HG02885 (cell line): ENCODE results near the gene DMRT1.
"Not testable (repeated sequence)": the region's sequence is repeated elsewhere in the genome, so short reads cannot be mapped to it uniquely, and the experiment has no call there.

Experiments used
- ATAC-seq: cut with Tn5 transposase; IDR thresholded peaks from one replicate; pipeline ENCODE4 v1.9.1; 2021; ENCODE audit warnings: mild to moderate bottlenecking; ENCODE audit not compliant: unreplicated experiment, poor library complexity

The DMRT1 gene

DNA sequence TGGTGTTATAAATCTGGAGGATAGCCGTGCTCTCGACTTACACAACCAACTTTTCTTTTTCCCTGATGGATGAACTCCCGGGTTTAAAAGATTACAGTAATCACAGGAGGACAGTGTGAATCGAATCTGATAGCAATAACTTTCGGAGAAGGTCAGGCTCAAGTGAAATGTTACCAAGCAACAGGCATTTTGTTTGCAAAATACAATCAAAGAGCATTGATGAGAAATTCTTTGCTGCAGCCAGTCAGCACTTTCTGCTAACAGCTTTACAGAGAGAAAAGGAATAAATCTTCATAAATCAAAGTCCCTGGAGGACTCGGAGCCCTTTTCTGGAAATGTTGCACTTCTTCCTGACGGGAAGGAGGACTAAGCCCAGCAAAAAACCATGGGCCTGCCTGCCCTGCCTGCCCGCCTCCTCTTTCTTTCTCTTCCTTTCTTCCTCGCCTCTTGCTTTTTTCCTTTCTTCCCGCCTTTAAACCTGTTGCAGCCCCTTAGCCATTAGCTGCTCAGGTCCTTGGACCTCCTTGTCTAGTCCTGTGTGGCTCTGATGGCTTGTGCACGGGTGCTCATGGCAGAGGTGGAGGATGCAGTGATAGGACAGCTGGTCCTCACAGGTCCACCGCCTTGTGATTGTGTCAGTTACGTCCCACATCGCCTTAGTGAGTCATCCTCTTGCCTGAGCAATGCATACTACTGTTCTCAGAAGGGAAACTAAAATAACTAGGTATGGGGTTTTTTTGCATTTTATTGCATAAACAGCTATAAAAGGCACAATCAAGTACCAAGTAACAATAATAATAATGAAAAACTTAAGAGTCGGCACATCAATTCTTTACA lies 141.1 kb downstream of the DMRT1 start:
- ATAC-seq: no peak

- ATAC-seq: peak; percentile 57
These were observed 152.5 kb downstream of the DMRT1 start for GRCh38 chr9:994005-994404.

- ATAC-seq: no peak
These were observed 153.7 kb downstream of the DMRT1 start for GRCh38 chr9:995192-995591.

DNA sequence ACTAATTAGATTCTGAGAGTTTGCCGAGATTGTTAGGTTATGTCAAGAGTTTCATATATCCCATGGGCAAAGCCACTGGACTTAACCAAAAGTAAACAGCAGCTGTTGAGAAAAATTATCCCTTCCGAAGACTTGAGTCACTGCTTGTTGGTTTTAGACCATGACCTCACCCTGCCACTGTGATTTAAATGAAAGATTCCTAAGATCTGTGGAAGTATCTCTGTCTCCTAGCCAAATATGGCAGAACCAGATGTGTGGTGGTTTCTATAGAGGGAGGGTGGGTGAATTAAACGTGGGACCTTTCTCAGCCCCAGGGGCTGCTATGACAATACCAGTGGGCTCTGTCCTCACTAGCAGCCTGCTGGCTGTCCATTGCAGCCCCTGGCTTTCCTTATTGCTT lies 154.3 kb downstream of the DMRT1 start:
- ATAC-seq: no peak

- ATAC-seq: not testable (repeated sequence)
These were observed 157.0 kb downstream of the DMRT1 start for GRCh38 chr9:998299-999110.

GRCh38 chr9:1001838-1002237 lies 160.3 kb downstream of the DMRT1 start:
- ATAC-seq: no peak

DNA sequence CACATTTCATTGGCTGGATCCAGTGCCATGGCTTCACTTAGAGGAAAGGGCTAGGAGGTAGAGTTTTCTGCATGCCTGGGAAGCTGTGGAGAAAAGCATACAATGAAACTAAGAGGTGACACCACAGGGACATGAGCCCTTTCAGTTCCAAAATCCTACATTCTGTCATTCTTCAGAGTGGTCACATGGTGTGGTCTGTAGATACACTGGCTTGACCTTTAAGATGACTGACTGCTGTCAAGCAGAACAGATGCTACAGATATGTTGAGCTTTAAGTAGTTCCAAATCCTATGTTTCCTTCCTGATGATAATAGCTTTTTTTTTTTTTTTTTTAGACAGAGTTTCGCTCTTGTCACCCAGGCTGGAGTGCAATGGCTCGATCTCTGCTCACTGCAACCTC lies 161.2 kb downstream of the DMRT1 start:
- no peak for ATAC-seq

DNA sequence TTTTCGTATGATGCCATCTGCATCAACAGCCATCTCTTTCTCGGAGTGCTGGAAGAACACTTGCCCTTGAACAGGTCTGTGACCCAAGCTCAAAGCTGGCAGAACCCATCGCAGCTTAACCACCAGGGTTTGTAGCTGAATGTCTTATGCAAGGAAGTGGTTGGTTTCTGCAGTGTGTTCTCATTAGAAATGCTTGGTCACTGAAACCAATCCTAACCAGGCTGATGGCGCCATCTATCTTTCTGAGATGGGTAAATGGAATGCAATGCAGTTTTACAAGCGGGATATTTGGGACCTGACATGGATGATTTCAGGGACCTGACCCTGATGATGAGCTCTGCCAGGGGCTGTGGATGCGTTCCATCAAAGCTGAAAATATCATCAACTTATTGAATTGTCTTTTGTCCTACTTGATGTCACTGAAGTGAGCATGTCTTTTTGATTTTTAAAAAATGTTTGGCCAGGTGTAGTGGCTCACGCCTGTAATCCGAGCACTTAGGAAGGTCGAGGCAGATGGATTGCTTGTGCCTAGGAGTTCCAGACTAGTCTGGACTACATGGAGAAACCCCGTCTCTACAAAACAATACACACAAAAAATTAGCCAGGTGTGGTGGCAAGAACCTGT lies 163.7 kb downstream of the DMRT1 start:
- peak; percentile 60 for ATAC-seq

DNA sequence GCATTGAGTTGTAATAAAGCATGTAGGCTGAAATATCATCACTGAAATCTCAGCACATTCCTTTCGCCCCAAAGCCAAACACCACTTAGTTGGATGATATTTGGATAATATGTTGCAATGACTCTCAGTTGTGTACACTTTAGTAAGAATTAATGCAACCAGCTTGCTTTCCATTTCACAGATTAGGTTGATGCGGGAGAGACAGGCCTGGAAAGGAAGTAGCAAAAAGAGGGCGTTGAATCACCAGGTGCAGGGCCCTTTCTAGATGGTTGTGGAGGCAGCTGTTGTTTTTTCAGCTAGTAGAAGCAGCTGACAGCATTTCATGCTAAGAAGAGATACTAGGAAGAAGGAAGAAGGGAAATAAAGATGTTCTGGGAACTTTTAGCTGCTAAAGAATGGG lies 165.8 kb downstream of the DMRT1 start:
- no peak for ATAC-seq

GRCh38 chr9:1008216-1008615 lies 166.7 kb downstream of the DMRT1 start:
- ATAC-seq: no peak

GRCh38 chr9:1009101-1009707 lies 167.7 kb downstream of the DMRT1 start:
- peak; percentile 95 for ATAC-seq

DNA sequence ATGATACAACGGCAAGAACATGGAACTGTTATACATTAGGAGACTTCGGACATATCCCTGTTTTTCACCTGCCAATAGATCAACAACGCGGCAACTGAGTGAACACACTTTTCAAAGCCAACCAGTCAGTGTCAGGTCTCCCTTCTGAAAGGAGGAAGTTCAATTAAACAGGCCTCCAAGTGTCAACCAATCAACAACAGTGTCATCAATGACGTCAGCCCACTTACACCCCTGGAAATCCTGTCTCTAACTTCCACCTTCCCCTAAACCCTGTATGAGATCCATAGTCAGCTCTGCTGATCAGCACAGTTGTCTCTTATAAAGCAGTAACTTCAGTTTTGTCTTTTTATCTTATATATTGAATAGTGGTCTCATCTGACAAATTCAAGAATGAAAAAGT lies 171.5 kb downstream of the DMRT1 start:
- no peak for ATAC-seq

GRCh38 chr9:1014225-1014624 lies 172.7 kb downstream of the DMRT1 start:
- no peak for ATAC-seq

DNA sequence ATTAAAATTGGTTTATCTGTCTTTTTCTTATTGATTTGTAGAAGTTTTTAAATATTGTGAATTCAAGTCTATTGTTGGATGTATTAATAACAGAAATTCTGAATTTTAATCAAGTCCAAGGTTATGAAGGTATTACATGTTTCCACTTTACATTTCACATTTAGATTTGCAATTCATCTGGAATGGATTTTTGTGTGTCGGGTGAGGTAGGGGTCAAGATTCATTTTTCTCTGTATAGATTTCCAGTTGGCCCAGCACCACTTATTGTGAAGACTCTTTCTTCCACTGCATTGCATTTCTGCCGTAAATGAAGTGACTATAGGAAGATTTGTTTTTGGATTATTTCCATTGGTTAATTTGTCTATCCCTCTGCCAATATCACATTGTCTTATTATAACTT lies 173.1 kb downstream of the DMRT1 start:
- ATAC-seq: no peak

DNA sequence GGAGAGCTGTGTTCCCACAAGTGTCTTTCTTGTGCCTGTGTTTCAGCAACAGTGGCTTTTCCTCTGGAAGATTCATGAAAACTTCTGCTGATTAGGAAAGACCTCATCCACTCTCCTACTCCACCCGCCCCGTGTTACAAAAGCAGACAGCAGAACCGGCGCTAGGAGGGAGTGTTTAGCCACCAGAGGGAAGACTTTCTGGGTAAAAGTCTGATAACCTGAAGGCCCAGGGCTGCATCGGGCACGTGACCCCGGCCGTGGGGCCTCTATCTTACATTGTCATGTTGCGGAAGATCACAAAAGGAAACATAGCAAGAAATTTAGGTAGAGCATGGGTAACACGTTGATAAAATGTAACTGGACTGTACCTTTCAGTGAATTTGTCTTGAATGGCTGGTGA lies 176.6 kb downstream of the DMRT1 start:
- peak; percentile 47 for ATAC-seq
